Endodermal cell (in vitro differentiated cells): Measurements from ENCODE around the gene RBM3. TPM values are rescaled to one million over a fixed set of nuclear protein-coding genes. Genes with fewer than 3 reads are reported as not detected.

Experiments used
- DNase-seq: peaks from one replicate; pipeline ENCODE4 v3.0.0-alpha.2; 2017
- H3K27ac ChIP-seq: 2 replicates; pipeline ENCODE4 v1.5.1; 2013; ENCODE audit warnings: mild to moderate bottlenecking, low read depth, low read length, moderate library complexity
- H3K27me3 ChIP-seq: 2 replicates; pipeline ENCODE4 v1.6.1; 2013; ENCODE audit warnings: mild to moderate bottlenecking, low read length, moderate library complexity; ENCODE audit not compliant: insufficient read depth, control insufficient read depth, poor library complexity, severe bottlenecking
- H3K36me3 ChIP-seq: 2 replicates; pipeline ENCODE4 v1.7.0; 2013; ENCODE audit warnings: mild to moderate bottlenecking, low read length, moderate library complexity; ENCODE audit not compliant: control insufficient read depth, insufficient read depth
- H3K4me1 ChIP-seq: one replicate; pipeline ENCODE4 v1.7.0; 2013; ENCODE audit warnings: low read length; ENCODE audit not compliant: control insufficient read depth, insufficient read depth
- H3K4me3 ChIP-seq: 2 replicates; pipeline ENCODE4 v1.5.1; 2013; ENCODE audit warnings: mild to moderate bottlenecking, low read length, moderate library complexity
- H3K9ac ChIP-seq: 2 replicates; pipeline ENCODE4 v1.6.1; 2013; ENCODE audit warnings: mild to moderate bottlenecking, low read length, moderate library complexity; ENCODE audit not compliant: poor library complexity, severe bottlenecking; ENCODE audit errors: extremely low read depth
- H3K9me3 ChIP-seq: 2 replicates; pipeline ENCODE4 v1.6.1; 2013; ENCODE audit warnings: mild to moderate bottlenecking, low read length, moderate library complexity; ENCODE audit not compliant: control insufficient read depth
- H3K27ac Mint-ChIP-seq: 2 replicates; pipeline ENCODE4 v1.8.0; 2020; ENCODE audit warnings: mixed read lengths
- H3K27me3 Mint-ChIP-seq: 2 replicates; pipeline ENCODE4 v1.8.0; 2021; ENCODE audit warnings: mild to moderate bottlenecking, mixed read lengths; ENCODE audit not compliant: insufficient read depth
- H3K36me3 Mint-ChIP-seq: 2 replicates; pipeline ENCODE4 v1.8.0; 2020; ENCODE audit warnings: low read depth, mixed read lengths
- H3K4me1 Mint-ChIP-seq: 2 replicates; pipeline ENCODE4 v1.8.0; 2020; ENCODE audit warnings: mixed read lengths
- H3K4me3 Mint-ChIP-seq: 2 replicates; pipeline ENCODE4 v1.8.0; 2020; ENCODE audit warnings: mild to moderate bottlenecking, moderate library complexity, mixed read lengths
- H3K9me3 Mint-ChIP-seq: 2 replicates; pipeline ENCODE4 v1.8.0; 2020; ENCODE audit warnings: mild to moderate bottlenecking, mixed read lengths
- CTCF ChIP-seq: fragments of 200-600 bp; sonication (generic); conservative IDR thresholded peaks from 2 replicates; pipeline ENCODE4 v1.5.0; 2021; ENCODE audit warnings: antibody characterized with exemption, mild to moderate bottlenecking
- WGBS, 2 experiments: methylation state at CpG; one replicate each; pipeline versions ENCODE4 v1.1.5 to v1.1.7; 2013; ENCODE audit warnings: missing lambda C conversion rate in 2 of 2, mixed read lengths in 1 of 2; ENCODE audit not compliant: insufficient coverage in 1 of 2, insufficient read length in 1 of 2; 5-methylcytosine and 5-hydroxymethylcytosine counted together
- total RNA-seq, 2 donors: library from RNA; stranded (reverse); fragmentation: NEBNext Ultra II Directional in 1 of 2; extraction: Animal tissue kit (Norgen Biotek cat#: 25700) in 1 of 2; gene quantifications; 2 replicates in 1 of 2; 3 replicates in 1 of 2; pipeline ENCODE4 v1.2.1, GENCODE V29; 2021

The RBM3 gene
- total RNA-seq, 2 donors from 2014 or later: 183 to 189 TPM

GRCh38 chrX:48538641-48539344, 35.5 kb upstream of the RBM3 start:
- peak overlapping the region; percentile 94 for H3K27ac Mint-ChIP-seq
- no peak overlapping the region for H3K9ac ChIP-seq
- H3K4me1 ChIP-seq: no peaks in the 10 kb centered on the region
- H3K27me3 ChIP-seq: no peaks in the 10 kb centered on the region
- H3K9me3 Mint-ChIP-seq: peaks cover 71% of the 10 kb centered on the region
- peaks cover 5% of the 10 kb centered on the region for H3K4me1 Mint-ChIP-seq
- peak overlapping the region; percentile 79 for H3K4me3 Mint-ChIP-seq
- peak overlapping the region; percentile 38 for H3K27ac ChIP-seq
- no peaks in the 10 kb centered on the region for H3K9me3 ChIP-seq
- peaks cover 11% of the 10 kb centered on the region for H3K36me3 Mint-ChIP-seq
- no peak for DNase-seq
- WGBS, 2 experiments: 92 to 94% methylated on average over 7 to 23 of the region's 23 CpGs
- no peak for TF ChIP-seq CTCF
- H3K4me3 ChIP-seq: no peak overlapping the region
- no peaks in the 10 kb centered on the region for H3K27me3 Mint-ChIP-seq
- no peaks in the 10 kb centered on the region for H3K36me3 ChIP-seq

GRCh38 chrX:48539345-48540027, 34.8 kb upstream of the RBM3 start, which contains the start of gene TBC1D25:
TBC1D25 (plus strand) TSS chrX:48539714; CDS start chrX:48539798, 84 bp downstream.
- peak; percentile 97 for DNase-seq
- H3K4me3 ChIP-seq: peak within 1 kb of the TSS; percentile 79
- H3K27ac ChIP-seq: peak within 1 kb of the TSS; percentile 38
- 0 to 15% methylated on average over 5 to 46 of the region's 59 CpGs for WGBS, 2 experiments
- peak; percentile 65 for TF ChIP-seq CTCF
- no peaks in the 10 kb centered on the region for H3K27me3 ChIP-seq
- H3K27me3 Mint-ChIP-seq: no peaks in the 10 kb centered on the region
- H3K9ac ChIP-seq: peak within 1 kb of the TSS; percentile 34
- peaks cover 5% of the 10 kb centered on the region for H3K4me1 Mint-ChIP-seq
- H3K9me3 Mint-ChIP-seq: peaks cover 68% of the 10 kb centered on the region
- no peaks in the 10 kb centered on the region for H3K4me1 ChIP-seq
- H3K36me3 ChIP-seq: no peaks in the 10 kb centered on the region
- no peaks in the 10 kb centered on the region for H3K9me3 ChIP-seq
- peaks cover 12% of the 10 kb centered on the region for H3K36me3 Mint-ChIP-seq
- H3K4me3 Mint-ChIP-seq: peak within 1 kb of the TSS; percentile 79
- peak within 1 kb of the TSS; percentile 94 for H3K27ac Mint-ChIP-seq

- no peaks in the 10 kb centered on the region for H3K27me3 ChIP-seq
- Mint-ChIP-seq H3K9me3 (peaks cover 67% of the 10 kb centered on the region), H3K4me1 (peaks cover 5% of the 10 kb centered on the region), H3K36me3 (peaks cover 17% of the 10 kb centered on the region), H3K4me3 (peak overlapping the region; percentile 79), H3K27me3 (no peaks in the 10 kb centered on the region), H3K27ac (peak overlapping the region; percentile 94)
- no peaks in the 10 kb centered on the region for H3K4me1 ChIP-seq
- peak overlapping the region; percentile 79 for H3K4me3 ChIP-seq
- H3K9me3 ChIP-seq: no peaks in the 10 kb centered on the region
- peak overlapping the region; percentile 34 for H3K9ac ChIP-seq
- DNase-seq: no peak
- WGBS, 2 experiments: 15 to 31% methylated on average over 6 to 12 of the region's 12 CpGs
- no peak for TF ChIP-seq CTCF
- H3K27ac ChIP-seq: no peak overlapping the region
- H3K36me3 ChIP-seq: no peaks in the 10 kb centered on the region
These were observed 34.3 kb upstream of the RBM3 start for GRCh38 chrX:48540028-48540375.
